Cortex of kidney (tissue), 1 donor: ENCODE results near the gene PTH.

Experiments used
- DNase-seq: peaks from one replicate; lab custom pipeline; 2025; lab: John Stamatoyannopoulos, UW

PTH gene

GRCh38 chr11:13495929-13496328 lies at the start of gene PTH:
TSS of gene PTH (minus strand) at chr11:13495997. CDS start at chr11:13492855, 3,142 bp downstream.
- no peak for DNase-seq

- DNase-seq = no peak
Observed at GRCh38 chr11:13538044-13538443, 42.2 kb upstream of the PTH start.

GRCh38 chr11:13535819-13536218 lies 40.0 kb upstream of the PTH start:
- no peak for DNase-seq

DNA sequence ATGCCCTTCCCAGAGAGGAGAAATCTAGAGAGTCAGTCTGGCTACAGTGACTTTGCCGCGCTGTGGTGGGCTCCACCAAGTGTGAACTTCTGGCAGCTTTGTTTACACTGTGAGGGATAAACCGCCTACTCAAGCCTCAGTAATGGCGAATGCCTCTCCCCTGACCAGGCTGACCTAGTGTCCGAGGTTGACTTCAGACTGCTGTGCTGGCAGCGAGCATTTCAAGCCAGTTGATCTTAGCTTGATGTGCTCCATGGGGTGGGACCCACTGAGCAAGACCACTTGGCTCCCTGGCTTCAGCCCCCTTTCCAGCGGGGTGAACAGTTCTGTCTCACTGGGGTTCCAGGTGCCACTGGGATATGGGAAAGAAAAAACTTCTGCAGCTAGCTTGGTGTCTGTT lies 38.6 kb upstream of the PTH start:
- DNase-seq = no peak

- no peak for DNase-seq
Observed at GRCh38 chr11:13525257-13525656, 29.5 kb upstream of the PTH start.

DNA sequence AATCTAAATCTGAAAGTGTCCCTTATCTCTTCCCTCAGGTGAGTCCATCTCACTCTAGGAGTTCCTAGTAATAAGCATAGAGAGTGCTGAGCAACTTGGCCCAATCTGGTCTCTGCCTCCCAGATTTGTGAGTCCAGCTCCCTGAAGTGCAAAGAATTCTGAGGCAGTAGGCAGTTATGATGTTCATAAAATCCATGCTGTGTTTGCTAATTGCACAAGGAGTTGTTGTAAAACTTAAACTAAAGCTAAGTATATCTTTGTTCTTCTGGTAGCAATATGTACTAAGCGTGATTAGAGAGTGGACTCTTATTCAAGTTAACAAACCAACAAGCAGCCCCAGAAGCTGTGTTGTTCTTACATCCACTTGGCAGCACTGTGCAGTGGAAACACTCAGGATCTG lies 7.6 kb upstream of the PTH start:
- no peak for DNase-seq

DNA sequence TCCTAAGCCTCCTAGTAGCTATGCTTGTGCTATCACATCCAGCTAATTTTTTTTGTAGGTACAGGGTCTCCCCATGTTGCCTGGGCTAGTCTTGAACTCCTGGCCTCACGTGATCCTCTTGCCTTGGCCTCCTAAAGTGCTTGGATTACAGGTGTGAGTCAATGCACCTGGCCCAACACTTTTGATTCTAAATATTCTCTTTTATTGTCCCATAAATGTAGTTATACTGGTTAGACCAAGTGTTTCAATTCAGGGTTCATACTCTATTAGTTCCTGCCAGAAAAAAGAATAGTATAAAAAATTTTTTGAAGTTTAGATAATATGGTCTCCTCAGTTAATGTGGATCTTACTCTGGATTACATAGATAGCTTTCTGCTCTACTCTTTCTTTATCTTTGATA lies 6.7 kb upstream of the PTH start:
- no peak for DNase-seq

GRCh38 chr11:13494051-13494450 lies 1.7 kb downstream of the PTH start:
- DNase-seq = no peak

GRCh38 chr11:13487661-13488030 lies 8.2 kb downstream of the PTH start:
- DNase-seq = no peak

DNA sequence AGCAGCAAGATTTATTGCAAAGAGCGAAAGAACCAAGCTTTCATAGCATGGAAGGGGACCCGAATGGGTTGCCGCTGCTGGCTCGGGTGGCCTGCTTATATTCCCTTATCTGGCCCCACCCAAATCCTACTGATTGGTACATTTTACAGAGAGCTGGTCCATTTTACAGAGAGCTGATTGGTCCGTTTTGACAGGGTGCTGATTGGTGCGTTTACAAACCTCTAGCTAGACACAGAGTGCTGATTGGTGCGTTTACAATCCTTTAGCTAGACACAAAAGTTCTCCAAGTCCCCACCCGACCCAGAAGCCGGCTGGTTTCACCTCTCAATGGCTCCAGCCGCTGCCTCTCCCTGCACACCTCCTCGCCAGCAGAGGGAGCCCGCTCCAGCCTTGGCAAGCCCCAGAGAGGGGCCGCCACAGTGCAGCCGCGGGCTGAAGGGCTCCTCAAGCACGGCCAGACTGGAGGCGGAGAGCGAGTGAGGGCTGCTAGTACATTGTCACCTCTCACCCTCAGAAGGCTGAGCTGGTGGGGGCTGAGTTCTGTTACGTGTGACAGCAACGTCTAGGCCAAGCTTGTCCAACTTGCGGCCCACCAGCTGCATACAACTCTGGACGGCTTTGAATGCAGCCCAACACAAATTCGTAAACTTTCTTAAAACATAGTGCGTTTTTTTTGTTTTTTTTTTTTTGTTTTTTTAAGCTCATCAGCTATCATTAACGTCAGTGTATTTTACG lies 8.7 kb downstream of the PTH start:
- no peak for DNase-seq

DNA sequence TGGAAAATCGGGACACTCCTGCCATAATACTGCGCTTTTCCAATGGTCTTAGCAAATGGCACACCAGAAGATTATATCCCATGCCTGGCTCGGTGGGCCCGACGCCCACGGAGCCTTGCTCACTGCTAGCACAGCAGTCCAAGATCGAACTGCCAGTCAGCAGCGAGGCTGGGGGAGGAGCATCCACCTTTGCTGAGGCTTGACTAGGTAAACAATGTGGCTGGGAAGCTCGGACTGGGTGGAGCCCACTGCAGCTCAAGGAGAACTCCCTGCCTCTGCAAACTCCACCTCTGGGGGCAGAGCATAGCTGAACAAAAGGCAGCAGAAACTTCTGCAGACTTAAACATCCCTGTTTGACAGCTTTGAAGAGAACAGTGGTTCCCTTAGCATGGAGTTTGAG lies 15.6 kb downstream of the PTH start:
- DNase-seq = no peak

DNA sequence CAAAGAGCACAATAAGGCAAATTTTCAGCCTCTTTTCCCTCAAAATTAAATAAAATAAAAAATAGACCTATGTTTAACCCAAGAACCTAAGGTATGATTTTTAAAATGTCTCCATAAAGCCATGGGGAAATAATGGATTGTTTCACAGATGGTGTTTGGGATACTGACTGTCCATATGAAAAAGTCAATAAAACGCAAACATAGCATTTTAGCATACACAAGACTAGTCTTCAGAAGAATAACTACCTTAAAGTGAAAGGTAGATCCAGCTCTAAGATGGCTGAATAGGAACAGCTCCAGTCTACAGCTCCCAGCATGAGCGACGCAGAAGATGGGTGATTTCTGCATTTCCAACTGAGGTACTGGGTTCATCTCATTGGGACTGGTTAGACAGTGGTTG lies 16.1 kb downstream of the PTH start:
- no peak for DNase-seq

DNA sequence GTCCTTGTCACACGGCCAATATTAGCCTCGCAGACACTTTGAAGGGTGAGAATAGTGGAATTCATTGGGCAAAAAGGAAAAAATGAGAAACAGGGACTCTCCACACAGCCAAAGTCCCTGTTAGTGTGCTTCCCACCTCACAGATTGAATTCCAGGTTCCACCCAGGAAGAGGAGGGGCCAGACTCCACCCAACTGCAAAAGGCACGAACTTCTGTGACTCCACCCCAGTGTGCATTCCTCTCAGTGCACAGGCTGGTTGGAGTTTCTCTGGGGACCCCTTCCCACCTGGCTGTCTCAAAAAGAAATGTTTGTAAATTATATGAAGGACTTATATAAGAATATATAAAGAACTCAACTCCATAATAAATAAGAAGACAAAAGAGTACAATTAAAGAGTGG lies 20.7 kb downstream of the PTH start:
- no peak for DNase-seq

GRCh38 chr11:13473013-13473722 lies 22.6 kb downstream of the PTH start:
- no peak for DNase-seq

DNA sequence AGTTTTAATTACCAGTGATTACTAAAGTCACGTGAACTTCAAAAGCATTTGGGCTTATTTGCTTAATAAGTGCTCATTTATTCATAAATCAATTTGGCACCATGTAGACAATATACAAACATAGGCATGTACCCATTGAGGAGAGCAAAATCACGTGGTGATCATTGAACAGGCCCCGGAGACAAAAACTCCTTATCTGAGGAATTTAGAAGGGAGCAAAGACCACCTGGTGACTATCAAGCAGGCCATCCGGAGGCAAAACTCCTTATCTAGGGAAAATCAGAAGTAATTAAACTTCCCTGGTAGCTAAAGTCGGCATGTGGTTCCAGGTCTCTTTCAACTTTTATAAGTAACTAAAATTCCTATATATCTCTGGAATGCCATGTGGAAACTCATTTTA lies 27.0 kb downstream of the PTH start:
- DNase-seq = no peak

GRCh38 chr11:13465909-13466371 lies 29.9 kb downstream of the PTH start:
- DNase-seq = no peak

- no peak for DNase-seq
Observed at GRCh38 chr11:13463779-13464290, 32.0 kb downstream of the PTH start.

- peak; percentile 9 for DNase-seq
Observed at GRCh38 chr11:13462901-13463778, 32.7 kb downstream of the PTH start, which contains the start of gene BTBD10. TSS of gene BTBD10 (minus strand) at chr11:13463222. CDS start at chr11:13445124, 18,098 bp downstream.

GRCh38 chr11:13462311-13462900 lies 33.4 kb downstream of the PTH start:
- no peak for DNase-seq

- no peak for DNase-seq
Observed at GRCh38 chr11:13461291-13461690, 34.5 kb downstream of the PTH start.

GRCh38 chr11:13450832-13451397 lies 44.9 kb downstream of the PTH start:
- no peak for DNase-seq

DNA sequence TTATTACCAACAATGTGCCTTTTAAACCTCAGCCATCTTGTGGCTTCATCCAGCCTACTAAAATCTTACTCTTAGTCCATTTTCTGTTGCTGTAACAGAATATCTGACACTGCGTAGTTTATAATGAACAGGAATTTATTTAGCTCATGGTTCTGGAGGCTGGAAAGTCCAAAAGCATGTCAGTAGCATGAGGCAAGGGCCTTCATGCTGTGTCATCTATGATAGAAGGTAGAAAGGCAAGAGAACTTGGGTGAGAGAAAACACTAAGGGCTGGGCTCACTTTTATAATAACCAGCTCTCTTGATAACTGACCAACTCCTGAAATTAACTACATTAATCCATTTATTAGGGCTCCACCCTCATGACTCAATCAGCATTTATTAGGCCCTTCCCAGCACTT lies 46.3 kb downstream of the PTH start:
- no peak for DNase-seq
